GM18868 (cell line): ENCODE measurements around the gene UBA1.

ENCODE experiments used
- ATAC-seq: cut with Tn5 transposase; IDR thresholded peaks from one replicate; pipeline ENCODE4 v1.9.1; 2021; ENCODE audit warnings: mild to moderate bottlenecking, moderate library complexity; ENCODE audit not compliant: unreplicated experiment

UBA1 gene

GRCh38 chrX:47210661-47211425 is 17.2 kb downstream of the UBA1 start:
- no peak for ATAC-seq

- ATAC-seq, result no peak
Measured at GRCh38 chrX:47212381-47213293, 19.0 kb downstream of the UBA1 start.

- no peak for ATAC-seq
Measured at GRCh38 chrX:47214435-47215077, 20.9 kb downstream of the UBA1 start.

GRCh38 chrX:47215291-47215900 is 21.8 kb downstream of the UBA1 start:
- ATAC-seq, result no peak

GRCh38 chrX:47216393-47216925 is 22.8 kb downstream of the UBA1 start:
- no peak for ATAC-seq

- ATAC-seq, result no peak
Measured at GRCh38 chrX:47217121-47217851, 23.7 kb downstream of the UBA1 start.

GRCh38 chrX:47217852-47218279 is 24.2 kb downstream of the UBA1 start:
- peak; percentile 90 for ATAC-seq

- peak; percentile 40 for ATAC-seq
Measured at GRCh38 chrX:47218280-47218919, 24.8 kb downstream of the UBA1 start, which contains the start of gene CDK16. CDK16 (plus strand) TSS chrX:47218681; CDS start chrX:47223558, 4,877 bp downstream.

- no peak for ATAC-seq
Measured at GRCh38 chrX:47218920-47219815, 25.5 kb downstream of the UBA1 start.

- ATAC-seq, result no peak
Measured at GRCh38 chrX:47221756-47222155, 28.1 kb downstream of the UBA1 start.

GRCh38 chrX:47222751-47223350 is 29.2 kb downstream of the UBA1 start:
- no peak for ATAC-seq

GRCh38 chrX:47223476-47224250 is 30.0 kb downstream of the UBA1 start:
- no peak for ATAC-seq

GRCh38 chrX:47224266-47224895 is 30.8 kb downstream of the UBA1 start:
- ATAC-seq, result no peak

GRCh38 chrX:47224896-47225290 is 31.3 kb downstream of the UBA1 start:
- no peak for ATAC-seq

GRCh38 chrX:47226071-47226470 is 32.4 kb downstream of the UBA1 start:
- ATAC-seq, result no peak

GRCh38 chrX:47226531-47227333 is 33.1 kb downstream of the UBA1 start:
- ATAC-seq, result no peak
